HG03571 (cell line): ENCODE measurements around the gene ANGPT4.

Source experiments
- ATAC-seq: cut with Tn5 transposase; IDR thresholded peaks from one replicate; pipeline ENCODE4 v1.9.1; 2021; ENCODE audit not compliant: unreplicated experiment

ANGPT4 gene

DNA sequence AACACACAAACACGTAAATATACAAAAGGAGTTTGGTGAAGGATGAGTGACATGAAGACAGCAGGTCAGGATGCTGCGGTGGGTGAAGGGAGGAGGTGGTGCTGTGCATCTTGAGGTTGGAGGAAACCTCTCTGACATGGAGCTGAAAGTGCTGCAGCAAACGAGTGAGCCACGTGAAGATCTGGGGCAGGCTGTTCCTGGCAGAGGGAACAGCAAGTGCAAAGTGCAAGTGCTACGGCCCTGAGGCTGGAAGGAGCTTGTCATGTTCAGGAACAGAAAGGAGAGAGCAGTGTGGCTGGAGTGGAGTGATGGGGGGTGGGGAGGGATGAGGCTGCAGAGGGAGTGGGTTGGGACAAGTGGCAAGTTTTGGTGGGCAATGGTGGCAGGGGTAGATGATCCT lies 24.8 kb upstream of the ANGPT4 start:
- no peak for ATAC-seq

DNA sequence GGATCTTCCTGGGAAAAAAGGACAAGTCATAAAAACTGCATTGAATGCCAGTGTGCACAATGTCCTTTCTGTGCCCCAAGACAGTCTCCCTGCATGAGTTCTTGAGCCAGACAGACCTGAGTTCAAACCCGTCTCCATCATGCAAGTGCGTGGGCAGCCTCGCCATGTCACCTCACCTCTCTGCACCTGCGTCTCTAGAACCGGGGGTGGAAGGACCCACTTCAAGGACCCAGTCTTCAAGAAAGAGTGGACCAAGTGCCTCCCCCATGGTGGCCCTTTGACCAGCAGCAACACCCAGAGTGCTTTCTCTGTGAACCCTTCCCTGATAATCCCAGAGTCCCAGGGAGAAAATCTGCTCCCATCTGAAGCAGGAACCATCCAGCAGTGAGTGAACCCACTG lies 23.5 kb upstream of the ANGPT4 start:
- ATAC-seq, result no peak

DNA sequence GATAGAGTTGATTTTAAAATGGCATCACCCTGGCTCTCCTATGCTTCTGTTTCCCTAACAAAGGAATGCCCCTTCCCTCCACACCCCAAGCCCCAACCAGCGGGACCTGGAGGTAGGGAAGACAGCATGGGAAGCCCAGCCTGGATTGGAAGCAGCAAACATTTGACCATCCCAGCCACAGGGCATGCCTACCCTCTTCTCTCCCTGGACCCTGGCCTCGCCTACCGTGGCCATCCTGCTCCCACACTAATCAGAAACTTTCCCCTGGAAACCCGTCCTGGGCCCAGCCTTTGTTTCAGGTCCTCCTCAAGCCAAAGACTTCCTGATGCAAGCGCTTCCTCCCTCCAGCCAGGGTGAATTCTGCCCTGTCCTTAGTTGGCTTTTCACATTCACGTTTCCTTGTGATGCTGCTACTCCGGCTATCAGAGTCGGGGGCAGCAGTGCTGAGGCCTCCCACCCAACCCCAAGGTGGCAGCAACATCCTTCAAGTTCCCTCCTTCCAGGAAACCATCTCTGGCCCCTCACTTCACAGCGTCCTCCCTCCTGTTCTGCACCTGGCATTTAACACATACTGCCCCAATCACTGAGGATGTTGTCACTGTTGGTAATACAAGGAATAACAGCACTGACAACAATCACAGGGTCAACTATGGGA lies 18.2 kb upstream of the ANGPT4 start:
- no peak for ATAC-seq

DNA sequence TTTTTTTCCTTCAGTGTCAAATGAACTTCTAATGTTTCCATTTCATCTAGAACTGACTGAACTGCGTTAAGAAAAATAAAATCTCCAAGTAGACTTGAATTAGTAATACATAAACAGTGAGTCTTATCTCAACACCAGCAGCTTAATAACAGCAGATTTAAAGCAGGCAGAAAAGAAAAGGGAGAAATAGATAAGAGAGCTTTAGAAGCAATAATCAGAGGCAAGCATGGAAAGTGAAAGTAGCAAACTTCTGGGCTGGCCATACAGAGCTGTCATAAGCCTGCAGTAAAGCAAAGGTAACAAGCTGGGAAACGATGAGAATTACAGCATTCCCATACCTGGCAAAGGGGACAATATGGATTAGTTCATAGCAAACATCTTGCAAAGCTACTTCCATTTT lies 16.9 kb upstream of the ANGPT4 start:
- no peak for ATAC-seq

DNA sequence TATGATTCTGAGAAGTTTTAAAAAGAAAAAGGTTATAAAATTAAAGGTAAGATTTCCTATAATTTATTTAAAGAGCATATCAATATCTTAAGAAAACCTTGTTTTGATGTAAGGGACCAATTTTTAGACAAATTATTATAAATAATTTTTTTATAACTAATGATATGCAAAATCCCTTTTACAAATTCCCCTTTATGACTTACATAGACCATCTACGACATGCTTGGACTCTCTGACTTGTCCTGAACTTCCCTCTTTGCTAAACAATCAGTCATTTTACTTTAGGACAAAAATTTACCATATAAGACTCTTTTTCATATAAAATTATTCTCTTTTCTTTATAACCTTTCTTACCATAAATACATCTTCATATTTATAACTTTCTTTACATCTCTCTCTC lies 15.3 kb upstream of the ANGPT4 start:
- no peak for ATAC-seq

DNA sequence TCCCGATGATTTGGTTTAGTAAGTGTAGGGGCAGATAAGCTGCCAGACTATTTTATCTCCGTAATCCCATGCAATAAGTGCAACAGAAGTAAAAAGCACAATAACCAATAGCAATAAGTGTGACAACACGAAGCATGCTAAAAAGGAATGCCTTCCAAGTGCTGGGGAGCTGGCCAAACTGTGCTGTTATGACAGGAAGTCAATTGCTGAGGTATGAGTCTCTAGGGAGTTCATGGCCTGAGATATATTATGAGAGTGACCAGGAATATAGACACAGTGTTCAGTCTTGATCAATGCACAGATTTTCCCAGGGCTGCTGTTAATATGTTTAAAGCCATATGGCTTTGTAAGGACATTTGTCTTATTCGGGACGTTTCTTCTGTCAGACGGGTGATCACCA lies 10.5 kb upstream of the ANGPT4 start:
- no peak for ATAC-seq

DNA sequence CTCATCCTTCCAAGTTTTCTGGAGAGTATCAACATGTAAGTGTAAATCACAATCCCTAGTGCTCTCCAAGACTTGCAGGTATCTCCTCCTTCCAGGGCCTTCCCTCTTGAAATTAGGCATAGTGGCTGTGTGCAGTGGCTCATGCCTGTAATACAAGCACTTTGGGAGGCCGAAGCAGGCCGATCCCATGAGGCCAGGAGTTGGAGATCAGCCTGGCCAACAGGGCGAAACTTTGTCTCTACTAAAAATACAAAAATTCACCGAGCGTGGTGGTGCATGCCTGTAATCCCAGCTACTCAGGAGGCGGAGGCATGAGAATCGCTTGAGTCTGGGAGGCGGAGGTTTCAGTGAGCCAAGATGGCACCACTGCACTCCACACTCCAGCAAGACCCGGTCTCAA lies 9.4 kb upstream of the ANGPT4 start:
- ATAC-seq, result no peak

DNA sequence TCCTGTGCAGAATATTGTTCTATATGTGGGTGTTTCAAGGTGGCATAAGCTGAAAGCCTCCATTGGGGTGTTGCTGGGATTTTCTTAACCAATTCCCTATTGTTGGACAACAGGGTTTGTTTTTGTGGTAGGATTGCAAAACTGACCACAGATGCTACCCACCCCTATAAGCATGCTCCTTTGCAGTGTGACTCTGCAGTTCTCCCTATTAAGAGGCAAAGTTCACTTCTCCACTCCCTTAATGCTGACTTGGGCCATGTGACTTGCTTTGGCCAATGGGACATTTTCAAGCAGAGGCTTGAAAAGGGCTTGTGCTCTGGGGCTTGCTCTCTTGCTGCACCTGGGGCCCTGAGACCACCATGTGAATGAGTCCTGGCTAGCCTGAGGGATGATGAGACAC lies 8.5 kb upstream of the ANGPT4 start:
- no peak for ATAC-seq

DNA sequence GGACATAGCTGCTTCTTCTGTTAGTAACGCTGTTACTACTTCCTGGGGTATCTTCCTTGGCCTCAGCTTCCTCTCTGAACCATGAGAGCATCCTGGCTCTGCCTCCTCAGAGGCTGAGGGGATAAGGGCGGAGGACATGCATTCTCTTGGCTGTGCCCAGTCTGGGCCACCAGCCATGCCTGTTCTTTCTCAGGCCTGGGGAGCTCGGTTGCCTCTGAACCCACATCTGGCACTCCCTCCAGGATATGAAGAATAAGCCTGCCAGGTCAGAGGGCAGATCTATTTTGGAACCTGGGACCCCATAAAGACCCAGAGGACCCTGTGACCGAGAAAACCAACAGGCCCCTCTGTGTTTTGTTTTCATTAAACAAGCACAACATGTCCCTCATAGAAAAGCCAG lies 6.6 kb upstream of the ANGPT4 start:
- no peak for ATAC-seq

DNA sequence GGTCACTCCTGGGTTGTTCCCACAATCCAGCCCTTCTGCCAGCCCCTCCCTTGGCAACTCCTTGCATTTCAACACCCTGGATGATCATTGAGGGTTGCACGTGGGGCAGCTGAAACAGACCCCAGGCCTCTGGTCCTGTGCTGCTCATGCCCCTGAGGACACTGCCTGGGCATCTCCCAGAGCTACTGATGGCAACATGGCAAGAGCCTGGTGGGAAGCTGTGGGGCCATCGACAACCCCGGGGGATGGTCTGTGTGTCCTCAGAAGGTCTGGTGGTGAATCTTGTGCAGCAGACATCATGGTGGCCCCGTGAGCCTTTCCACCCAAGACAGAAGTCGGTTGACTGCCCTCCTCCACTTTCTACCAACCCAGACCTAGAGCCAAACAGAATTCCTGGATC lies 4.9 kb upstream of the ANGPT4 start:
- no peak for ATAC-seq

DNA sequence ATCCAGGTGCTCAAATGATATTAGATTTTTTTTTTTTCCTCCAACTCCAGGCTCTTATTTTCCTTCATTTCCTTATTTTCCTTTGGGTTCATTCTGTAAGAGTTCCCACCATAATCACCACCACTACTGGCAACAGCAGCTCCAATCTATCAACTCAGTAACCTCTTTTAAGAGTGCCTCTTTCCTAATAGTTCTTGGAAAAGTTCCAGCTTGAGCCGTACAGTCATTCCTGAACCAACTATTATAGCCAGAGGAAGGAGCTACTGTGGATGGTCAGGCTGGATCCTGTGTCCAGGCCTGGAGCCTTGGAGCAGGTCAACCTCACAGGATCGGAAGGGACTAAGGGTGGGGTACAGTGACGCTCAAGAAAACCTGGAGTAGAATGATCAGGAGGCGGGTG lies 4.2 kb upstream of the ANGPT4 start:
- no peak for ATAC-seq

DNA sequence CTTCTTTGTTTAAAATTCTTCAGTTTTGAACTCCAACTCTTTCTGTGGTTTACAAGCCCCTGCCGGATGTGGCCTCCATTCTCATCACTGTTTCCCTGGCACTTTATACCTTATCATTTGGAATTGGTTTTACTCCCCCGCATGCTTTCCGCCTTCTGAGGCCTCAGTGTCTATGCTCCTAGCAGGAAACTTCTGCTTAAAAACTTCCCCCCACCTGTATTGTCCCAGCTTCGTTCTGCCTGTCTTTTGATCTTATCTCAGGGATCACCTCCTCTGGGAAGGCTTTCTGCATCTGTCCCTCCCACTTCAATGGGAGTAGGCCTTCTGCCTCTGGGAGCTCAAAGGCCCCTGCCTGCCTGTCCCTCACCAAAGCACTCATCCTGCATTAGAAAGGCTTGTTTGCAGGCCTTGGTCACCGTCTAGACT lies 3.4 kb upstream of the ANGPT4 start:
- ATAC-seq, result no peak

DNA sequence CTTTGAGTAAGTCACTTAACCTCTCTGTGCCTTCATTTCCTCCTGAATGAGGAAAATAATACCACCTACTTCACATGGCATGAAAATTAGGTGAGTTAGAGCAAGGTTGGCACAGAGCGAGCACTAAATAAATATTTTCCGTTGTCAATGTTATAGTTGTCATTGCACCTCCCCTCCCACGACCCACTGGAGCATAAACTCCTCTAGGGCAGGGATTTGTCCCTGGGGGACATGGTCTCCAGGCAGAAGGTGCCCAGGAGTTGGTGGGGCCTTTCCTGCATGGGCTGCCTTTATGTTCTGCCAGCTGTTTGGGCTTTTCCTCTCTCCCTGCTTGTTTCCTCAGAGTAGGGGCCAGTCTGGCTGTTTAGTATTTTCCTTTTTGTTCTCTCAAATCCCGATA lies 1.3 kb upstream of the ANGPT4 start:
- no peak for ATAC-seq

DNA sequence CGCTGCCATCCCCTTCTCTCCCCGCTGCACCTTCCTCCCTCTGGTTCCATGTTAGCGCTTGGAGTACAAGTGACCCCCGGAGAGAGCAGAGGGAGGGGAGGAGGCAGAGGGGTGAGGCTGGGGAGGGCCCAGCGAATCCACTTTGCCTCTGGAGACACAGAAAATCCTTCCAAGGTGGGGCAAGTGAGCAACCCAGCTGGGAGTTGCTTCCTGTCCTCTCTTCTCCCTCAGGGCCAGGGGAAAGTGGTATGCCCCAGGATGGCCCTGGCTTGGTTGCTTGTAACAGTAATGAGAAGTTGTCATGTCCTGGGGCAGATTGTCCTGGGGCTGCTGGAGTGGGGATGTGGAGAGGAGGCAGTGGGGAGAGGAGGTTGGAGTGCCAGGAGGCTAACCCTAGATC lies 691 bp upstream of the ANGPT4 start:
- ATAC-seq, result no peak

DNA sequence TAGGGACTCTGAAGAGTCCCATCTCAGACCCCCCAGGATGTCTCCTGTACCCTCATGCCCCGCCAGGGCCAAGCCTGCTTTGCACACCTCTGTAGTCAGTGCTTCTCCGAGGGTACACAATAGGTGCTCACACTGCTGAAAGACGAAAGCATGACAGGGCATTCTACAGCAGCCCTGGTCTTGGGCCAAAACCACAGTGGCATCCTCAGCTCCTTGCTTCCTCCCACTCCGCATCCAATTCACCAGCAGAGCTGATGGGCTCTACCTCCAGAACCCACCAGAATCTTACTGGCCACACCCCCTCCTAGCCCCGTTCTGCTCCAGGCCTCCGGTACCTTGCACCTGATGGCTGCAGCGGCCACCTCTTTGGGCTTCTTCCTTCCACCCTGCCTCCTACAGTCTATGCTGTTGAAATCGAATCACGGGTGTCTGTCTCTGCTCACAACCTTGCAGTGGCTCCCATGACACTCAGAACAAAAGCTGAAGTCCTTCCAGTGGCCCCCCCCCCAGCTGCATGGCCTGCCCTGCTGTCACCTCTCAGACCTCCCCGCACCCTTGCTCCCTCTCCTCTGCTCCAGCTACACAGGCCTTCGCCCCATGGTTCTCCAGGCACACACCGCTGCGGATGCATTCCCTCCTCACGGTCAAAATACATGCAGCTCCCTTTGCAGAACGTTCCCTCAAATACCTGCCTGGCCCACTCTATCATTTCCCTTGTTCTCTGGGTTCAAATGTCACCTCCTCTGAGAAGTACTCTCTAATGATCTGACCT lies 1.2 kb downstream of the ANGPT4 start:
- no peak for ATAC-seq

DNA sequence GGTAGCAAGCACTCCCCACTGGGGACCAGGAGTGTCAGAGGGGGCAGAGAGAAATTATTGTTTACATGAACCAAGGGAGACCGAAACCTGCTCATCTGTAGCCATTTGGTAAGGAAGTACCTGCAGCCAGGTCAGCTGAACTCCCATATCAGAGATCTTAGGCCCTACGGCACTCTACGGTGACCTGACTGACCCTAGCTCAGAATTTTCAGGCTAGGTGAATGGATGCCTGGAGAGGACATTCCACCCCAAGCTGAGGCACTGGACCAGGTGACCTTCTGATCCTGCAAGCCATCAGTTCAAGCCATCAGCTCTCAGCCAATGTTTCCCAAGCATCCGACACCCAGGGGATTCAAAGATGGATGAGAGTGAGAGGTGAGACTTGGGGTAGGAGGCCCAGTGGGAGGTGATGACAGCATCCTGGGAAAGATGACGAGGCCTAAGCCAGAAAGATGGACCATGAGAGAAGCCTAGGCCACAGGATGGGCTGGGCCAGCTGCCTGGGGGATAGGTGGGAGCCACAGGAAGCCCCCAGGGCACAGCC lies 2.8 kb downstream of the ANGPT4 start:
- no peak for ATAC-seq

DNA sequence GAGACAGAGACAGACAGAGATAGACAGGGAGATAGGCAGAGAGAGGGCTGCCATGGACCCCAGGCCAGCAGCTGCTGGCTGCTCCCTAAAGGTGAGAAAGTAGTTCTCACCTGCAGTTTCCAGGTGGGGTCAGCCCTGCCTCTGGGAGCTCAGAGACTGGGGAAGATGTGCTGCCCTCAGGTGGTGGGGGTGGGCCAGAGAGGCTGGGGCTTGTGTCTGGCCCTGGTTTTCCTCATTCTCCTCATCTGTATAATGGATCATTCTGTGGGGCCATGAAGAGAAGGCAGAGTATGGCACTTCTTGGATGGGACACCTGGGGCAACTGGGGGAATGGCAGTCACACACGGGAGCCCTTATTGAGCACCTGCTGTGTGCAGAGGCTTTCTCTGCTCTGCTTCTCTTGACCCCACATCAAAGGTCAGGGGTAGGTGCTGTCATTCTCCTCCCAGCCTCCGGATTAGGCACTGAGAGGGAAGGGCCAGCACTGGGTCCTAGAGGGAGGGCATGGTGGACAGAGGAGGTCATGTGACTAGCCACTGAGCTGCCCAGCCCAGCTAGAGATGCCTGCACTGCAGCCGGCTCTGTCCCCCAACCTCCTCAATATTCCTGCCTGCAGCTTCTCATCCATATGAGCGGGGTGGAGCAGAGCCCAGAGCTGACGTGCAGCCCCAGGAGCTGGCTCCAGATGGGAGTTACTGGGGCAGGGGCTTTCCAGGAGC lies 4.1 kb downstream of the ANGPT4 start:
- no peak for ATAC-seq

DNA sequence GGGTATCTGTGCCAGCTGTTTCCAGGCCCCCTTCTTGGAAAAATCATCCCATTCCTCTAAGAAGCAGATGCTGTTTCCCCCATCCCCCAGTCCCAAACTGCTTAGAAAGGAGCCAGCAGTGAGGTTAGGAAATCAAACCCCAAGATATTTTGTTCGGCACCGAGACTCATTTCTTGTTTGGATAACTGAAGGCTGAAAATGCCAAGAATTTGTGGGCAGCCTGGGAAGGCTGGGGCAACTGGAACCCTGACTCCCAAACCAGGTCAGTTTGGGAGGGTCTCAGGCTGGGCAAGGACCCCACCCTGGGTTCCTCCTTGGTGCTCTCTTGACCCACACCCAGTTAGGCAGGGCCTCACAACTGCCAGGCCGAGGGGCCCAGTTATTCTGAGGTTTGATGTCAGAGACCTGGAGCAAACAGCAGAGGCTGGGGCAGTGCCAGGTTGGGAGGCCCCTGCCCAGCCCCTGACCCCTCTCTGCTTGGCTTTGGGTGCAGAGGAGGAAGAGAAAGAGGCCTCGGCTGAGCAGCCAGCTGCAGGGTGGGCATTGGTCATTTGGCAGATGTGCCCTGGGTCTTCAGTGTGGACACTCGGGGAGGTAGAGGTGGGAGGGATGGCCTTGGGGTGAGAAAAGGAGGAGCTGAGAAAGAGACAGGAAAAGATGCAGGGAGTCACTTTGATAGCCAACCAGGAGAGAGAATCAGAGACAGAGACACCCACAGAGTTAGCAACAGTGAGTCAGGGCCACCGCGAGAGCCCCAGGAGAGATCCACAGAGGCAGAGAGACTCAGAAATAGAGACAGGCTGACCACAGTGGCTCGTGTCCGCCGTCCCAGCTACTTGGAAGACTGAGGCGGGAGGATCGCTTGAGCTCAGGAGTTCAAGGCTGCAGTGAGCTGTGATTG lies 5.0 kb downstream of the ANGPT4 start:
- ATAC-seq, result no peak

DNA sequence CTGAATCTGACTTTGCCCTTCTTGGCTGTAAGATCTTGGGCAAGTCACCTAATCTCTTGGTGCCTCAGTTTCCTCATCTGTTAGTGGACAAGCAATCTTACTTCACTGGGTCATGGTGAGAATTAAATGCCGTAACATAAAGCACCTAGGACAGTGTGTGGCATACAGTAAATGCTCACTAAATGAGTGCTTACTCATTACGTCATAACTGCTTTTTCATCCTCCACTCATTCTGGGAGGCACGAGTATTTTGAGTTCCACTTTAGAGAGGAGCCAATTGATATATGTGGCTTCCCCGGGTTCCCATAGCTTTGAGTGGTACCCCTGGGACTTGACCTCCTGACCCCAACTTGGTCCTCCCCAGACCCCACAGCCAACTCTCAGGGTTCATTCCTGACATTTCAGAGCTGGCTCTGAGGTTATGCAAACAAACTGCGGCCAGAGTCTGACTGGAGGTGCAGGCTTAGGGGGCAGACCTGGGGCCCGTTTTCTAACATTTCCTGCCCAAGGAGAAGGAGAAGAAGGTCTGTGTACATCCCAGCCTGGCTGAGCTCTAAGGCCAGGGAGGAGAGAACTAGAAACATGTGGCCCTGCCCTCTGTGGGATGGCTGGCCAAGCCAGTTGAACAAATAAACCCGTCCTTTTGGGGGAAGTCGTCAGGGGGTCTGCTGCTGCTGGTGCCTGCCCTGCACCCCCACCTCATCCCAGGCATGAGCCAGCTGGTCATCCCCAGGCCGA lies 5.8 kb downstream of the ANGPT4 start:
- no peak for ATAC-seq

DNA sequence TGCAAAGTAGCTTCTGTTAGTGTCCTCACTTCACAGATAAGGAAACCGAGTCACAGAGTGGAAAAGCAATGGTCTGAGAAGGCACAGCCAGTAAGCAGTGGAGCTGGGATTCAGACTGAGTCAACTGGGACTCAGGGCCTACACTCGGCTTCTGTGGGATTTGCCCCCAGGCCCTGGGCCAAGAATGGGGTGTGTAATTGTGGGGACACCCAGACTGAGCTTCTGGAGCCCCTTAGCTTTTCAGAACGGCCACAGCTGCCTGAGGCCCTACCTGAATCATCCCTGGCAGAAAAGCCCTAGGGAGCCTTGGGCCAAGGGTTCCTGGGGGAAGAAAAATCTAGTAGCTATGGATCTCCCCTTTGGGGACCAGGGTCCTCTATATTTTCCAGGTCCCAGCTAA lies 6.5 kb downstream of the ANGPT4 start:
- no peak for ATAC-seq
